ENCODE measurements around the gene WNT5A.
A peak's percentile ranks its signal among the peaks of the same experiment; 100 is the strongest.

WNT5A gene

GRCh38 chr3:55446850-55447249 lies 40.3 kb downstream of the WNT5A start:
- no peak for DNase-seq (ENCODE audit: low read depth in 2 of 2)

GRCh38 chr3:55445551-55445950 lies 41.6 kb downstream of the WNT5A start:
- no peak for DNase-seq (ENCODE audit: low read depth in 2 of 2)

- DNase-seq (ENCODE audit: low read depth in 2 of 2) = no peak
Observed at GRCh38 chr3:55443346-55443745, 43.8 kb downstream of the WNT5A start.

- DNase-seq (ENCODE audit: low read depth in 2 of 2) = peak; percentile 28 to 39
Observed at GRCh38 chr3:55442861-55443260, 44.2 kb downstream of the WNT5A start.

GRCh38 chr3:55441499-55441898 lies 45.6 kb downstream of the WNT5A start:
- DNase-seq (ENCODE audit: low read depth in 2 of 2) = no peak

- DNase-seq (ENCODE audit: low read depth in 2 of 2) = no peak
Observed at GRCh38 chr3:55440104-55440708, 46.9 kb downstream of the WNT5A start.

- no peak for DNase-seq (ENCODE audit: low read depth in 2 of 2)
Observed at GRCh38 chr3:55439657-55440056, 47.4 kb downstream of the WNT5A start.

- no peak for DNase-seq (ENCODE audit: low read depth in 2 of 2)
Observed at GRCh38 chr3:55436644-55437043, 50.5 kb downstream of the WNT5A start.

- DNase-seq (ENCODE audit: low read depth in 2 of 2) = no peak
Observed at GRCh38 chr3:55435491-55435890, 51.6 kb downstream of the WNT5A start.

- DNase-seq (ENCODE audit: low read depth in 2 of 2) = no peak
Observed at GRCh38 chr3:55434789-55435188, 52.3 kb downstream of the WNT5A start.

GRCh38 chr3:55431041-55431440 lies 56.1 kb downstream of the WNT5A start:
- no peak for DNase-seq (ENCODE audit: low read depth in 2 of 2)

GRCh38 chr3:55427739-55428138 lies 59.4 kb downstream of the WNT5A start:
- DNase-seq (ENCODE audit: low read depth in 2 of 2) = no peak

- DNase-seq (ENCODE audit: low read depth in 2 of 2) = no peak
Observed at GRCh38 chr3:55426486-55426885, 60.6 kb downstream of the WNT5A start.

- DNase-seq (ENCODE audit: low read depth in 2 of 2) = no peak
Observed at GRCh38 chr3:55423782-55424181, 63.3 kb downstream of the WNT5A start.

GRCh38 chr3:55417211-55417610 lies 69.9 kb downstream of the WNT5A start:
- DNase-seq (ENCODE audit: low read depth in 2 of 2) = no peak

GRCh38 chr3:55416331-55416821 lies 70.7 kb downstream of the WNT5A start:
- peak; percentile 23 to 31 for DNase-seq (ENCODE audit: low read depth in 2 of 2)
